ENCODE data around the gene NDST4.
"Not testable (repeated sequence)": the region's sequence is repeated elsewhere in the genome, so short reads cannot be mapped to it uniquely, and the experiment has no call there.

Gene NDST4

GRCh38 chr4:115053313-115053712 lies 60.1 kb downstream of the NDST4 start:
- DNase-seq, result no peak

DNA sequence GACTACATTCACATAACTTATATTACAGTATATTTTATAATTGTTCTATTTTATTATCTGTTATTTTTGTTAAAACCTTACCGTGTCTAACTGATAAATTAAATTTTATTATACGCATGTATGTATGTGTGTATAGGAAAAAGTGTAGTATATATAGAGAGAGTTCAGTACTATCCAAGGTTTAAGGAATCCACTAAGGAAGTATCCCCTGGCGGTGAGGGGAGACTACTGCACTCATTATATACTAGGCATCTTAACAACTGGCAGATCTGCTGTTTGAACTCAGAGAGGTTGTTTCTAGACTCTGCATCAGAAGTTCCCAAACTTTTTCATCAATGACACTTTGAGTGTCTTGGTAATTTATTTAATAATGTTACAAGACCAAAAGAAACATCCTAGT lies 70.9 kb downstream of the NDST4 start:
- DNase-seq, result no peak

GRCh38 chr4:115030281-115030680 lies 83.1 kb downstream of the NDST4 start:
- no peak for DNase-seq

DNA sequence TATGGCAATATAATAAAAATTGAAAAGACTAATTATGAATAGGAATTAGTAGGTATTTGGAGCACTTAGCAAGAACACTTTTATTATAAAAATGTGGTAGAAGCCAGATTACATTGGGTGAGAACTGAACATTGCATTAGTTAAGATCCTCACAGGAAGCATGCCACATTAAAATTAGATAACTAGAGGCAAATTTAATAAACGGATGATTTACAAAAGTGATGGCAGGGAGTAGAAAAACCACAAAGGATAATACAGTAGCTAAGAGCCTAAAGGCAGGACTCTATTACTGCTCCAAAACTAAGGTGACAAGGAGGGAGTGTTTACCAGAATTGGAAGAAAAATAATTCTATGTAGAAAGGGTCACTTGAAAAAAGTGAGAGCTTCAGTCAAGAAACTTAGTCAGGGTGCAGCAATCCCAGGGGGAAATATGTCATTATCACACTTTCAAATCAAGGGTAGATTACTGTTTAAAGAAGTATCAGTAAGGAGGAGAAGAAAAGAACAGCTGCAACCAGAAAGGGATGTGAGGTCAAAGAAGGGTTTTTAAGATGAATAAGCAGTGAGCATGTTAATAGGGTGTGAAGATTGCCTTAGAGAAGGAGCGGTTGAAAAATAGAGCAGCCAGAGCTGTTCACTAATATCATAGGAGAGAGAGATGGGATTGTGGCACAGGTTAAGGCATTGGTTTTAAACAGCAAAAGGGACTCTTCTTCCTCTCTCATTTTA lies 84.6 kb downstream of the NDST4 start:
- DNase-seq, result no peak

DNA sequence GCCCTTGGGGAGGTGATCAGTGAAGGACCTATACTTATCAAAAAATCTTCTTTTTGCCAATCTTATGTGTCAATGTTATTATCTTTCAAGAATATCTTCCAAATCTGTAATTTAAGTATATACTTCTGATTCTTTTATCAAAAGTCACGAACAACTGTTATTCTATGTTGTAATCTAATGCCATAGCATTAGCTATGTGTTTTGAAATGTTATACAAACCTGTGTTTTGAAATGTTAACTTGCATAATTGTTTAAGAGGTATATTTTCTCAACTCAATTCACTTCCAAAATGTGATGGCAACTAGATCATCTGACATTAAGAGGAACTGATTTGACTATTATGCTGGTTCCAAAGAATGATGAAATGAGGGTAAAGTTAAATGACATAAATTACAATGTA lies 113.5 kb downstream of the NDST4 start:
- DNase-seq, result no peak

DNA sequence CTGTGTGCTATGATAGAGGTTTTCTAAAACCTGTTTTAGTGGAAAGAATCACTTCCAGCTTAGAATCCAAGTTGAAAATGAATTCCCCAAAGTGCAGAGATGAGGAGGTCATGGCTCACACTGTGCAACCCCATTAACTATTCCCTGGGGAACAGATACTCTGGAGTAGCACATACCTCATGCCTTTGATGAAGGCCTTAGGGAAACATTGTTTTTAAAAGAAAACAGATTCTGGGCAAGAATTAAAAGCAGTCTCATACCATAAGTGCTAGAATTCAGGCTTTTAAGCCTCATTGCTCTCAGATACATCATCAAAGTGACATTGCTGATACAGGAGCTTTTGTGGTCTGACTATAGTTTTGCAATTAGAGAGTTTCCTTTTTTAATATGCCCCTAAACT lies 115.1 kb downstream of the NDST4 start:
- DNase-seq, result peak; percentile 63

DNA sequence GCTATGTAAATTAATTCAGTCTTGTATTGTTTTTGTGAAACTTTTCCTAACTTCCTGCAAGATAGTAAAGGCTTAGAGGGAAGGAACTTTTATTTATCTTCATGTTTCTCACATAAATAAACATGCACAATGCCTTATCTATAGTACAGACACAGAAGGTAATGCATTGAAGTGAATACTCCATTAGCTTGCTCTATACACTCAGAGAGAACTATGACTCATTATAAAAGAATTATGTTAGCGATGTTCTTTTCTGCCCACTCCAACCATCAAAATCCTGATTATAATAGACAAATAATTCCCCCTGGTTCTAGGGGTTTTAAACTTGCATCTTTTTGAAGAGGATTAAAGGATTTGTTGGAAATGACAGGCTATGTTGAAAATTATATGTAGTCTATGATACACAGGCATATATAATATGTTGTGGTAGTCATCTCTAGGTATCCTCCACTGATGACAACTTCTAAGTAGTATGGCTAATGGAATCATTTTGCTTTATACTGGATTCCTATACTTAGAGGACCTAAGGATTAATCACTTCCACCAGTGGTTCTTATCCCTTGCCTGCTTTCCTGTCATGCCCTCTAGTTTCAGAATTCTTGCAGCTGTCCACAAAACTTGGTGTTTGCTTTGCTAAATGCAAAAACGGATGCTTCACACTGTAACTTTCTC lies 115.7 kb downstream of the NDST4 start:
- DNase-seq, result peak; percentile 17

DNA sequence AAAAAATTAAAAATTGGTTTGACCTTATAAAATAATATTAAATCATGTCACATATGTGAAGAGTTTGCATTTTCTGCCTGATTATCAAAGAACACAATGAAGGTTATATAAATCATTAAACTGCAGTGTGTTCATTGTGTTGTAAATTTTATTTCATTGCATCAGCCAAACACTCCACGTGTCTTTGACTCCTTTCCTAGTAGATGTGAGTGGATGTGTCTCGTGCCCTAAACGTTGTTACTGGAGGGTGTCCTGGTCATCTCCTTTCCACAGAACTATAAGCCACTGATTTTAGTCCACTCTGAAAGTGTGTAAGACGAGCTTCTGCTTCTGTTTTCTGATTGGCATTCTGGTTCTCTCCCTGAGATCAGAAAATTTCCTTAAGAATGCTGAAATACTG lies 127.3 kb downstream of the NDST4 start:
- no peak for DNase-seq

GRCh38 chr4:114980932-114981708 lies 132.3 kb downstream of the NDST4 start:
- DNase-seq, result peak; percentile 76

GRCh38 chr4:114980399-114980798 lies 133.0 kb downstream of the NDST4 start:
- not testable (repeated sequence) for DNase-seq

DNA sequence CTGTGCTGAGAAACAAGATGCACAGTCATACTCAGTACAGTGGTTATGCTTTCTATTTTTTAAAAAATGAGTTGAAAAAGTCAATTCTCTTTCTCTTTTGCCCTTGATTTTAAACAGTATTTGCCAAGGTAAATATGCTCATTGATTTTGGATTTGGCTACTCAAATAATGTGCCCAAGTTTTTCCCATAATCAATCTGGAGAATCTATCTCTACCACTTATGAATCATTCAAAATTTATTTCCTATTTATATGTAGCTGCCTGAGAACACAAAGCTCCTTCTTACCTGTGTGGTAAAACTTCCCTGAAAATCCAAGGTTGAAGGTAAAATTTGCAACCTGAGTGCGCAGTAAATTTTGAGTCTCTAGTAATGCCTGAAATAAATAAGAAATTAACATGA lies 136.5 kb downstream of the NDST4 start:
- DNase-seq, result no peak

DNA sequence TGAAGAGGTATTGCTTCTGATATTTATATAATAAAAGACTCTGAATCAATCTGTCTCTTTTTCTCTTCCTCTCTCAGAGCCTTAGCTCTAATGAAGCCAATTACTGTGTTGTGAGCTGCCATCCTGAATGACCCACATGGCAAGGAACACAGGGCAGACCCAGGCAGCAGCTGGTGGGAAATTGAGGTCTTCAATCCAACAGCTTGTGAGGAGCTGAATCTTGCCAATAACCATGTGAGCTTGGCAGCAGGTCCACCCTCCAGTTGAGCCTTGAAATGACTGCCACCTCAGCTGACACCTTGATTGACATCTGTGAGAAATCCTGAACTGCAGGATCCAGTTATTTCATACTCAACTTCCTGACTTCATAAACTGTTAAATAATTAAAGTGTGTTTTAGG lies 149.4 kb downstream of the NDST4 start:
- DNase-seq, result no peak

DNA sequence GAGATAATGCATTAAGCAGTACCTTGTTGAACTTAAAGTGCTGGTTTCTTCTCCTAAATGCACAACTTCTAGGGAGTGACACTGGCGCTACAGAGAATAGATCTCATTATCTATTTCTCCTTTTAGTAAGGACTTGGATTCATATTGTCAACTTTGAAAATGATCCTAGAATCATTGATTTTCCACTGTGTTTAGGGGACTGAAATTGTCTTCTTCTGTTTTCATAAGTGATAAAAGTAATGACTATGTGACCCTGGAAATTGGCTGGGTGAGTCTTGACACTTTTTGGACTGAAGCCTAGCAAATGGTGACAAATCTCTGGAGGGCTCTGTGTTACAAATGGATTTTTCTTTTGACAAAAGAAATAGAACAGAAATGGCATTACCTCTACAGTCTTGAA lies 167.8 kb downstream of the NDST4 start:
- no peak for DNase-seq

DNA sequence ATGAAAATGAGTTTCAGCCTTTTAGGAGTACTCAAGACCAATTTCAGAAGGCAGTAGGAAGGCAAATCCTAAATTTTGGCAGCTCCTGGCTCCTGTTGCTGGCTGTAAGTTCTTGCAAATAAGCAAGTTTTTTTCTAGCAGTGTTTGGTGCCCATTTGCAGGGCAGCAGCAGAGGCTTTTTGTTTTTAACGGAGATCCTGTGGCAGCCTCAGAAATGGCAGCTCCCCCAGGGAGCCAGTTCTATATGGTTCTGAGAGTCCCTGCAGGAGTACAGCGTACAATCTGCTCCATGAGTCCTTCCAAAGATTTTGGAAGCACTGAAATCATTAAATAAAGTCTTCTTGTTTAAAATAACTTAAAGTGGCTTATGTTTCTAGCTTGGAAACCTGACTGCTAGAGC lies 171.9 kb downstream of the NDST4 start:
- DNase-seq, result no peak

- no peak for DNase-seq
Observed at GRCh38 chr4:114927881-114928280, 185.5 kb downstream of the NDST4 start.

DNA sequence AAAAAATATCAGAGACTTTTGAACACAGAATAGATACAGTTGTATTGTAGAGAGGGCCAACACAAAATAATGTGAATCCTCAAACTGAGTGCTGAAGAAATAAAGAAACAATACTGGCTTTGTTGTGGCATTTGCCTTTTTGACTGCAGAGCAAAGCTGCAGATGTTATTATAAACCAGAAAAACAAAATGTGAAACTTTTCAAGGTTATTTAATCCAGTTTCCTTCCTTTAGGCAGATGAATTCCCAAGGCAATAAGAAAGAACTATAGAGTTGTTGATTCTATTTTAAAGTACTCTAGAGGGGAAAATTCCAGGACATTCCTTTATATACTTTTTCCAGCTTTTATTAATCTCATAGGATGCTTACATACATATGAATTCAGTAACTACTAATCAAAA lies 186.8 kb downstream of the NDST4 start:
- DNase-seq, result no peak

GRCh38 chr4:114924311-114924710 lies 189.1 kb downstream of the NDST4 start:
- DNase-seq, result no peak

DNA sequence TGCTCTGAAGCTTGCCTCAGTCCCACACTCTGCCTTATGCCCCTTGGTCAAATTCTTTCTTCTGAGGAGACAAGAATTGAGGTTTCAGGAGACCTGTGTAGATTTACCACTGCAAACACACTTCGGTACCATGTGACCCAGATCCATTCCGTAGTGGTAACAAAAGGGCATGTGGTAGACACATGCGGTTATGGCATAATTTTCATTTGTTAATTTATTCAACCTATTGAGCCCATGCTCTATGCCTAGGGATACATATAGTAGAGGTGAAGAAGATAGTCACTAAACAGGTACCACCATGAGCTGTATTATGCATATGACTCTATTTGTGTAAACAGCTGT lies 190.9 kb downstream of the NDST4 start:
- no peak for DNase-seq

DNA sequence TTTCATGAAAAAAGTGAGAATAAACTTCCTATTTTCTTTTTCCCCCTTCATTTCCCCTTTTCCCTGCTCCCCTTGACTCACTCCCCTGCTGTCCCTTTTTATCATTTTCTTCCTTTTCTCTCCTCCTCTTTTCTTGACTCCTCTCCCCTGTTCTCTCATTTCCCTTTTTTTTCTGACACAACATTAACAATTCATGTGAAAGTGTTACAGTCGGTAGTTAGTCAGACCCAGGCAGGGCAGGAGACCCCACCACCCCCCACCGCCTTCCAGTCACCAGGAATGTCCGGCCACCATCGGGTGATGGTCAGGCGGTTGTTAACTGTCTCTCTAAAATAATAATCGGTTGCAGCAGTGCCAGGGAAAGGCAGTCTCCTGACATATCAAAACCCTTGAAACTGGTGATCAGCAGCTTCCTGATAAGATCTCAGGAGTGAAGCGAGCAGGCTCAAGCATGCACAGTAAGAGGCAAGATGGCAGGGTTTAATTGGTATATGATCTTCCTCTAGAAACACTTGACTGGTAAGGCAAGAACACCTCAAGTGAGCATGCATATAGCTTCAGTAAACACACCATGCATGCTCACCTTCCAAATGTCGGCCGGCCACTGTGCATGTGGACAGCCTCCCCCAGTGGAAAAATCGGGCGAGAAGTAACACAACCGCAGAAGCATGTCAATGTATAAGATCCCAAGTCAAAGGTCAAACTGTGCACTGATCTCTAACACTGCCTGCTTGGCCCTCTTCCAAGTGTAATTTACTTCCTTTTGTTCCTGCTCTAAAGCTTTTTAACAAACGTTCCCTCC lies 191.4 kb downstream of the NDST4 start:
- DNase-seq, result no peak

DNA sequence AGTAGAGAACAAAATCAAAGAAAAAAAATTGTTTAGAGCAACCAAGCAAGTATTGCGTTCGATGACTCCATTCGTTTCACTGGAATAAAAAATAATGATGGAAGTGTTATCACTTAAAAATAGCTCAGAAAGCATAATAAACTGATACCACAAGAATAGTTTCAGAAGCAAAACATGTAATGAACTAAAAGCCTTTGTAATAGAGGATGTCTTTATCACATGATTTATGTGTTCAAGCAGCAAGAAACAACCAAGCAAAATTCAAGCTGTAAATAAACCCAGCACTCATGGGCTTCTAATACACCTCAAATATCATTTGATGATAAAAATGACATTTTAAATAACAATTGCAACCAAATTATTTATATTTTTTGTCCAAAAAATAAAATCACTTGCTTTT lies 192.2 kb downstream of the NDST4 start:
- DNase-seq, result no peak

DNA sequence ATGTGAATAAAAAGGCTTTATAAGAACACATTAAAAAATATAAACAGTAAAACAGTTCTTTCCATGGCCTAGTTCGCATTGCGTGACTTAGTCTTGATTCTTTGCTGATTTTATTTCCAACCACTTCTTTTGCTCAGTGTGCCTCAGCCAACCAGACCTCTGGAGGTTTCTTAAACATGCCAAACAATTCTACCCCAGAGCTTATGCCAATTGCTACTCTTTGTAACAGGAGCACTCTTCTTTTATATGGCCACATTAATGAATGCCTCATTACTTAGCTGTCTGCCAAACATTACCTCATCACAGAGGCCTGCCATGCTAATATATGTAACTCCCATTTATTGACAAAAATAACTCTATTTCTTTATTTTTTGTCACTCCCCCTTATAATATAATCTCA lies 202.3 kb downstream of the NDST4 start:
- DNase-seq, result peak; percentile 5

- DNase-seq, result no peak
Observed at GRCh38 chr4:114907568-114907967, 205.9 kb downstream of the NDST4 start.

- no peak for DNase-seq
Observed at GRCh38 chr4:114905017-114905416, 208.4 kb downstream of the NDST4 start.

Measured in fibroblast of upper back skin (primary cell).